ENCODE data around the gene DHX32. TPM values are rescaled to one million over a fixed set of nuclear protein-coding genes. Genes with fewer than 3 reads are reported as not detected.
A peak's percentile ranks its signal among the peaks of the same experiment; 100 is the strongest.
"Not testable (repeated sequence)": the region's sequence is repeated elsewhere in the genome, so short reads cannot be mapped to it uniquely, and the experiment has no call there.

The DHX32 gene
- polyA plus RNA-seq, 3 donors = 21.7 to 25.8 (median 24.2) TPM

DNA sequence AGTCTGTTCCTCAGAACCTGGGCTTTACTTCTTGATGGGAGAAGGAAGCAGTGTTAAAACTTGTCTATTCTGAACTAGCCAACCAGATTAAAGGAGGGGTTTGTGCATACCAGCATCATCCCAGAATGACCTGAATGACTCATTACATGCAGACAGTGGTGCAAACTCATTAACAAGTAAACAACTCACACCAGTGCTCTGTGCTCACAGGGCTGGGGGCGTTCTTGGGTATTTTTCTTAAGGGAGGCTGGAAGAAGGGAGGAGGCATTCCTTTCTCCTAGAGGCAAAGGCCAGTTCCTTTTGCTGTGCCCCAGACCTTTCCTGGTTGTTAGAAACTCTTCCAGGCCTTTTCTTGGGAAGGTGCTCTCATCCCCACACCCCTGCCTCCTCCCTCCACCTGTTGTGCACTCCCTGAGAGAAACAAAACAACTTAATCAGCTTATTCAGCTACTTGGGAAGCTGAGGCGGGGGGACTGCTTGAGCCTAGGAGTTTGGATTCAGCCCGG lies 22.1 kb upstream of the DHX32 start:
- DNase-seq (ENCODE audit: extremely low read depth in 1 of 11, low read depth in 9 of 11, low spot score in 4 of 11) = not testable (repeated sequence)

DNA sequence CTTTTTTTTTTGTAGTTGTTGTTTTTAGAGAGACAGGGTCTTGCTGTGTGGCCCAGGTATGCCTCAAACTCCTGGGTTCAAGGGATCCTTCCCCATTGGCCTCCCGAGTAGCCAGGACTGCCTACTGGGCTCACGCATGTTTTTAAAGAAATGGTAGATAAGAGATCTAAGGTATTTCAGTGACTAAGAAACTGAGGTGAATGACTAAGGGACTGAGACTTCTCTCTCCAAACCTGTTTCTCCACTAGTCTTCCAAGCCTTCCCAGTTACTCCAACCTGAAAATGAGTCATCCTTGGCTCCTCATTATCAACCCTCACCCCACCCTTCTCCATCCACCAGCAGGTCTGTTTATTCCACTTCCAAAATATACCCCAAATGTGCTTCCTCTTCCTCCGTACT lies 19.9 kb upstream of the DHX32 start:
- DNase-seq (ENCODE audit: extremely low read depth in 1 of 11, low read depth in 9 of 11, low spot score in 4 of 11) = not testable (repeated sequence)

- DNase-seq (ENCODE audit: extremely low read depth in 1 of 11, low read depth in 9 of 11, low spot score in 4 of 11) = not testable (repeated sequence)
Measured at GRCh38 chr10:125897317-125897716, 16.2 kb upstream of the DHX32 start.

GRCh38 chr10:125896088-125896934 lies 15.2 kb upstream of the DHX32 start, which contains the start of gene FANK1:
FANK1 (plus strand) TSS chr10:125896564; CDS start chr10:125896643, 79 bp downstream.
- peak; percentile 61 to 92 (median 83) for DNase-seq (ENCODE audit: extremely low read depth in 1 of 11, low read depth in 9 of 11, low spot score in 4 of 11)

- peak; percentile 13 to 58 (median 42) for DNase-seq (ENCODE audit: extremely low read depth in 1 of 11, low read depth in 9 of 11, low spot score in 4 of 11)
Measured at GRCh38 chr10:125895130-125896087, 14.3 kb upstream of the DHX32 start.

GRCh38 chr10:125894176-125894575 lies 13.1 kb upstream of the DHX32 start:
- not testable (repeated sequence) for DNase-seq (ENCODE audit: extremely low read depth in 1 of 11, low read depth in 9 of 11, low spot score in 4 of 11)

DNA sequence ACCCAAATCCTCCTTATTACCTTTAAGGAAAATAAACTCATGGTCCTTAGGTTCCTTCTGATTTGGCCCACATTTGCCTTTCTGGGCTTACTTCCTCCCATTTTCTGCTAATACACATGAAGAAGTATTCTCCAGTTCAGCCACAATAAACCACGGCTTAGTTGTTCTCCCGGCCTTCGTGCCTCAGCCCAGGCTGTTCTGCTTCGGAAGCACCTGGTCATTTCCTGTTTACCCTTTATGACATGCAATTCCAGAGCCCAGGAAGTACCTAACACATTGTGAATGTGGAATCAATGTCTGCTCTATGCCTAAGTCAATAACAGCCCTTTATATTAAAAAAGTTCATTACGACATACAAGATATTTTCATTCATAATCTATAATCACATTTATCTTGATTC lies 11.3 kb upstream of the DHX32 start:
- not testable (repeated sequence) for DNase-seq (ENCODE audit: extremely low read depth in 1 of 11, low read depth in 9 of 11, low spot score in 4 of 11)

DNA sequence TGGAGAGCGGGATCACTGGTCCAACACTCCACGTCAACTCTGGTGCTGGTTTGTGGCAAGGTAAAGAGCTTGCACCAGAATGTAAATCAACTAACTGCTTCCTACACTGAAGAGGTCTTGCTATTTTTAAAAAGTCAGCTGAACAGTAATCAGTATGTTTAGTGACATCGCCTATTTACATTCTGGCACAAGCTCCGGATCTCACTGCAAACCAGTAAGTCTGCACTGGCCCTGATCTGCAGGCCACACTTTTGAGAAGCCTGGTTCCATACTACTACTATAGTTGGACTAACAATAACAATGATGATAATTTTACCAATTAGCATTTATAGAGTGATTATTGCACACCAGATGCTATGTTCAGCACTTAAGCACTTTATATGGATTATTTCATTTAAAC lies 8.3 kb upstream of the DHX32 start:
- DNase-seq (ENCODE audit: extremely low read depth in 1 of 11, low read depth in 9 of 11, low spot score in 4 of 11) = not testable (repeated sequence)

DNA sequence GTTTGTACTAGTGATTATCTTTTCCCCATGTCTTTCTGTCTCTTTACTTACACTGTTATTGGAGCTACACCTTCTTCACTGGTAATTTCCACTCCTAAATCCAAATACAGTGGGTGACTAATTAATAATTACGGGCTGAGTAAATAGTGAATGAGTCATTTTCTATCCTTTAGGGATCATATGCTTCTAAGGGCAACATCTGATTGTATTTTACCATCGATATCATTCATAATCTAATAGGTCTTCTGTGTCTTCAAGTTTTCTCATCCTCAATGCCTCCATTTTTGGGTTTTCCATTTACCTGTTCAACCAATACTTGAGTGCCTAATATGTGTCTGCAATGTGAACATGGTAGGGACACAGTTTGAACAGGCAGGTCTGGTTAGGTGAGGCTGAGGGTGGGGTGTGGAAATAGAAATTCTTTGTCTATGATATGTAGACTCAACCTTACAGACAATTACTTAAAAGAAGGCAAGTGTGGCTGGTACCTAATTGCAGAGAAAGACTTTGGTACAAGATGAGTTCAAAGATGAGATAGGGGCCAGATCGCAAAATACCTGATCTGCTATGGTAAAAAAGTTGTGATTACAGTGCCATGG lies 5.9 kb upstream of the DHX32 start:
- DNase-seq (ENCODE audit: extremely low read depth in 1 of 11, low read depth in 9 of 11, low spot score in 4 of 11) = no peak

- DNase-seq (ENCODE audit: extremely low read depth in 1 of 11, low read depth in 9 of 11, low spot score in 4 of 11) = no peak
Measured at GRCh38 chr10:125883211-125883610, 2.1 kb upstream of the DHX32 start.

DNA sequence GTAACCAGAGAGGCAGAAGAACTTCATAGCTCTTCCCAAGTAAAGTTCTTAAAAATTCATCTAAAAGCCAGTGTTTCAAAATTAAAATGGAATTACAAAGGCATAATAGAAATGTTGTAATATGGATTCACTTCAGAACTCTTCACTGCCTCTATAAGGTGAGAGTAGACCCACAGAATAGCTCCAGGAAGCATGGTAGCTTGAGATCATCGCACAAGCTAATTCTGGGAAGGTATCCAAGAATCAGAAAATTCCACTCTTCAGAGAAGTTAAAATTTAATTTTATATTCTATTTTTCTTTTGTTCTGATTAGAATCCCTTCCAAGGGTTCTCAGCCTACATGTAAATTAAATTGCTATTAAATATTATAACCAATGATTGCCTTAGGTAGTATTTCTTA lies 1.5 kb upstream of the DHX32 start:
- DNase-seq (ENCODE audit: extremely low read depth in 1 of 11, low read depth in 9 of 11, low spot score in 4 of 11) = no peak

- no peak for DNase-seq (ENCODE audit: extremely low read depth in 1 of 11, low read depth in 9 of 11, low spot score in 4 of 11)
Measured at GRCh38 chr10:125880719-125881118, 373 bp downstream of the DHX32 start.

DNA sequence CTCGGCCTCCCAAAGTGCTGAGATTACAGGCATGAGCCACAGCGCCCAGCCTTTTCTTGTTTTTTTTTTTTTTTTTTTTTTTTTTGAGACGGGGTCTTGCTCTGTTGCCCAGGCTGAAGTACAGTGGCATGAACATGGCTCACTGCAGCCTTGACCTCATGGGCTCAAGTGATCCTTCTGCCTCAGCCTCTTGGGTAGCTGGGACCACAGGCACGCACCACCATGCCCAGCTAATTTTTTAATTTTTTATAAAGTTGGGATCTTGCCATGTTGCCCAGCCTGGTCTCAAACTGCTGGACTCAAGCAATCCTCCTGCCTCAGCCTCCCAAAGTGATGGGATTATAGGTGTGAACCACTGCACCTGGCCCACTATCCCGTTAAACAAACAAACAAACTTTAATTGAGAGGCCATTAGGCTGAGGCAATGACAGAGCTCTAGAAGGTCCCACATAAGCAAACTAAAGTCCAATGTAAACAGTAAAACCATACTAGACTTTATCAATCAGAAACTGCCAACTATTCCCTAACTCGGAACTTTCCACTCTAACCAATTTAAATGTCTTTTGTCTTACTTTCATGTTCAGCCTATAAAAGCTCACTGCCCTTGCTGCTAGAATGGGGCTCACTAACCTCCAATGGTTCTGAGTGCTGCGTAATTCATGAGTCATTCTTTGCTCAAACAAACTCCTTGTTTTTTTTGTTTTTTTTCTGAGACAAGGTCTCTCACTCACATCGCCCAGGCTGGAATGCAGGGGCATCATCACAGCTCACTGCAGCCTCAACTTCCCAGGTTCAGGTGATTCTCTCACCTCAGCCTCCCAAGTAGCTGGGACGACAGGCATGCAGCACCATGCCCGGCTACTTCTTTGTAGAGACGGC lies 1.9 kb downstream of the DHX32 start:
- no peak for DNase-seq (ENCODE audit: extremely low read depth in 1 of 11, low read depth in 9 of 11, low spot score in 4 of 11)

GRCh38 chr10:125871338-125871737 lies 9.8 kb downstream of the DHX32 start:
- DNase-seq (ENCODE audit: extremely low read depth in 1 of 11, low read depth in 9 of 11, low spot score in 4 of 11) = no peak

- DNase-seq (ENCODE audit: extremely low read depth in 1 of 11, low read depth in 9 of 11, low spot score in 4 of 11) = peak in 1 of 11 donors; percentile 24
Measured at GRCh38 chr10:125868372-125868975, 12.6 kb downstream of the DHX32 start.

- DNase-seq (ENCODE audit: extremely low read depth in 1 of 11, low read depth in 9 of 11, low spot score in 4 of 11) = no peak
Measured at GRCh38 chr10:125866421-125867029, 14.6 kb downstream of the DHX32 start.

DNA sequence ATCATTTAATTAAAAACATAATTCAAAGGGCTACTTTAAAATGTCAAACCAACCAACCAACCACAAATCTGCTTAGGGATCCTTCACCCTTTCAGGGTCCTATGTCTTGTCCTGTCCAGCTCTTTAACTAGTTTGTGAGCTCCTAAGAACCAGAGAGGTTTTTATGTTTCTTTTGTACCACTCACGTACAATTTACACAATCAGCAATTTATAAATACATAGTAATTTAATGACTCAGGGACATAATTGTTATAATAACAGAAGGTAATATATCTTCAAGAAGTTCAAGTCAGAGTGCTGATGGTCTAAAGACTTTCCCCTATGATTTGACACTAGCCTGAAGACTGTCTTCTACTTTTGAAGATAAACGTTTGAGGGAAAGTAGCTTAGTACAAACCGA lies 16.0 kb downstream of the DHX32 start:
- DNase-seq (ENCODE audit: extremely low read depth in 1 of 11, low read depth in 9 of 11, low spot score in 4 of 11) = no peak
